HG02642 (cell line): ENCODE data around the gene FMOD.

ENCODE experiments used
- ATAC-seq: cut with Tn5 transposase; IDR thresholded peaks from one replicate; pipeline ENCODE4 v1.9.1; 2021; ENCODE audit warnings: mild to moderate bottlenecking; ENCODE audit not compliant: unreplicated experiment, poor library complexity

FMOD gene

GRCh38 chr1:203351037-203351625 lies at the start of gene FMOD:
Gene FMOD, minus strand, starts transcription at chr1:203351122. Its CDS starts 2,852 bp downstream, at chr1:203348270.
- no peak for ATAC-seq

GRCh38 chr1:203396595-203397194 lies 45.8 kb upstream of the FMOD start:
- ATAC-seq = no peak

GRCh38 chr1:203395751-203396150 lies 44.8 kb upstream of the FMOD start:
- no peak for ATAC-seq

- no peak for ATAC-seq
These were observed 39.4 kb upstream of the FMOD start for GRCh38 chr1:203390298-203390697.

- no peak for ATAC-seq
These were observed 37.8 kb upstream of the FMOD start for GRCh38 chr1:203388683-203389082.

GRCh38 chr1:203382026-203382425 lies 31.1 kb upstream of the FMOD start:
- ATAC-seq = no peak

GRCh38 chr1:203381151-203381751 lies 30.3 kb upstream of the FMOD start:
- peak; percentile 60 for ATAC-seq

GRCh38 chr1:203380420-203381150 lies 29.7 kb upstream of the FMOD start:
- ATAC-seq = peak; percentile 40

GRCh38 chr1:203379825-203380224 lies 28.9 kb upstream of the FMOD start:
- ATAC-seq = no peak

- no peak for ATAC-seq
These were observed 27.8 kb upstream of the FMOD start for GRCh38 chr1:203378556-203379245.

GRCh38 chr1:203373991-203374390 lies 23.1 kb upstream of the FMOD start:
- no peak for ATAC-seq

- ATAC-seq = no peak
These were observed 22.1 kb upstream of the FMOD start for GRCh38 chr1:203373002-203373401.

- ATAC-seq = no peak
These were observed 20.4 kb upstream of the FMOD start for GRCh38 chr1:203371288-203371687.

- ATAC-seq = no peak
These were observed 18.7 kb upstream of the FMOD start for GRCh38 chr1:203369666-203370065.

GRCh38 chr1:203368624-203369451 lies 17.9 kb upstream of the FMOD start:
- ATAC-seq = no peak

- no peak for ATAC-seq
These were observed 16.1 kb upstream of the FMOD start for GRCh38 chr1:203367057-203367456.

- no peak for ATAC-seq
These were observed 15.6 kb upstream of the FMOD start for GRCh38 chr1:203366476-203366875.

GRCh38 chr1:203364806-203365205 lies 13.9 kb upstream of the FMOD start:
- ATAC-seq = no peak

GRCh38 chr1:203364094-203364801 lies 13.3 kb upstream of the FMOD start:
- ATAC-seq = no peak
